Measurements from ENCODE around the gene KLF1.

Gene KLF1

GRCh38 chr19:12834976-12835757, 51.8 kb downstream of the KLF1 start:
- Histone ChIP-seq H3K9me3 (ENCODE audit: control insufficient read depth, low read length) (no peaks in the 10 kb centered on the region), H3K27ac (ENCODE audit: low read depth, low read length, severe bottlenecking) (no peak overlapping the region), H3K4me3 (ENCODE audit: extremely low read depth, insufficient read depth, low read length, poor library complexity, severe bottlenecking) (no peak overlapping the region), H3K4me1 (ENCODE audit: control insufficient read depth, insufficient read depth, low read length, poor library complexity, severe bottlenecking) (peaks cover 2% of the 10 kb centered on the region), H3K36me3 (ENCODE audit: control insufficient read depth, insufficient read depth, low read length) (no peaks in the 10 kb centered on the region)
- 22 to 27% methylated on average over 27 to 32 of the region's 39 CpGs for whole genome bisulfite sequencing, 2 experiments (ENCODE audit: insufficient coverage in 2 of 2)

- no peak within 1 kb of the TSS for H3K27ac ChIP-seq (ENCODE audit: low read depth, low read length, severe bottlenecking)
- WGBS, 2 experiments (ENCODE audit: insufficient coverage in 2 of 2): 21 to 23% methylated on average over 12 to 15 of the region's 20 CpGs
- H3K4me3 ChIP-seq (ENCODE audit: extremely low read depth, insufficient read depth, low read length, poor library complexity, severe bottlenecking): peak within 1 kb of the TSS; percentile 58
- H3K4me1 ChIP-seq (ENCODE audit: control insufficient read depth, insufficient read depth, low read length, poor library complexity, severe bottlenecking): peaks cover 2% of the 10 kb centered on the region
- no peaks in the 10 kb centered on the region for H3K36me3 ChIP-seq (ENCODE audit: control insufficient read depth, insufficient read depth, low read length)
- H3K9me3 ChIP-seq (ENCODE audit: control insufficient read depth, low read length): no peaks in the 10 kb centered on the region
Observed at GRCh38 chr19:12834566-12834943, 52.4 kb downstream of the KLF1 start, which contains the start of gene RTBDN. Gene RTBDN (minus strand): TSS chr19:12834579. CDS start chr19:12829979, 4,600 bp downstream.

Data from mesodermal cell (in vitro differentiated cells).